DND-41 (cell line): Measurements from ENCODE around the gene TTC28.

ENCODE experiments used
- ATAC-seq: fragments of 200-7000 bp; cut with Tn5 transposase; 3 replicates; pipeline ENCODE4 v1.9.1; 2021; ENCODE audit warnings: low read depth; ENCODE audit not compliant: insufficient read depth
- DNase-seq: peaks from one replicate; pipeline ENCODE4 v3.0.0-alpha.2; 2020
- H2AFZ ChIP-seq: 2 replicates; pipeline ENCODE4 v1.6.0; 2012; ENCODE audit warnings: low read depth, low read length
- H3K27ac ChIP-seq: 2 replicates; pipeline ENCODE4 v1.5.1; 2012; ENCODE audit warnings: low read length, inconsistent platforms
- H3K27me3 ChIP-seq: fragments of 200-600 bp; sonication (generic); 2 replicates; pipeline ENCODE4 v1.6.0; 2012; ENCODE audit warnings: low read length, mild to moderate bottlenecking, inconsistent platforms; ENCODE audit not compliant: insufficient read depth, poor library complexity
- H3K36me3 ChIP-seq: 2 replicates; pipeline ENCODE4 v1.5.1; 2012; ENCODE audit warnings: low read length, inconsistent platforms; ENCODE audit not compliant: insufficient read depth
- H3K4me1 ChIP-seq: 2 replicates; pipeline ENCODE4 v1.5.1; 2012; ENCODE audit warnings: mild to moderate bottlenecking, low read length; ENCODE audit not compliant: insufficient read depth
- H3K4me2 ChIP-seq: 2 replicates; pipeline ENCODE4 v1.6.0; 2012; ENCODE audit warnings: mild to moderate bottlenecking, moderate library complexity, low read length, inconsistent platforms; ENCODE audit not compliant: insufficient read depth
- H3K4me3 ChIP-seq, 2 experiments: fragments of 200-600 bp in 1 of 2; shearing (Covaris generic) in 1 of 2; 2 replicates each; pipeline ENCODE4 v1.5.1; 2012 to 2016; ENCODE audit warnings: inconsistent platforms in 2 of 2, low read length in 2 of 2, mild to moderate bottlenecking in 2 of 2, low read depth in 1 of 2, moderate library complexity in 1 of 2
- H3K79me2 ChIP-seq: 2 replicates; pipeline ENCODE4 v1.6.0; 2012; ENCODE audit warnings: low read length, inconsistent platforms; ENCODE audit not compliant: insufficient read depth
- H3K9ac ChIP-seq: 2 replicates; pipeline ENCODE4 v1.6.0; 2012; ENCODE audit warnings: low read depth, mild to moderate bottlenecking, inconsistent platforms, low read length, moderate library complexity
- H3K9me3 ChIP-seq: 2 replicates; pipeline ENCODE4 v1.5.1; 2012; ENCODE audit warnings: low read length, moderate library complexity, mild to moderate bottlenecking, inconsistent platforms; ENCODE audit not compliant: insufficient read depth, severe bottlenecking
- H4K20me1 ChIP-seq: 2 replicates; pipeline ENCODE4 v1.6.0; 2012; ENCODE audit warnings: low read length; ENCODE audit not compliant: insufficient read depth
- CTCF ChIP-seq: IDR thresholded peaks from 2 replicates; pipeline ENCODE4 v1.5.1; 2012; ENCODE audit warnings: borderline replicate concordance, low read length, moderate library complexity, mild to moderate bottlenecking; ENCODE audit not compliant: poor library complexity, severe bottlenecking; ENCODE audit errors: extremely low read depth
- EZH2 ChIP-seq: IDR thresholded peaks from 3 replicates; pipeline ENCODE4 v1.6.1; 2012; ENCODE audit warnings: borderline replicate concordance, low read depth, mild to moderate bottlenecking, moderate library complexity, low read length, inconsistent platforms; ENCODE audit not compliant: severe bottlenecking

The TTC28 gene

GRCh38 chr22:28429711-28430110 is 249.9 kb downstream of the TTC28 start:
- ATAC-seq, result no peak
- Histone ChIP-seq H3K9ac (no peak overlapping the region), H3K27ac (no peak overlapping the region), H3K4me2 (no peak overlapping the region), H3K27me3 (no peaks in the 10 kb centered on the region), H3K4me1 (0 out of 2 replicates have a peak, but pooled peaks cover 6% of the 10 kb centered on the region), H2AFZ (no peak overlapping the region), H3K36me3 (no peaks in the 10 kb centered on the region), H4K20me1 (peaks cover 32% of the 10 kb centered on the region; the same call in 1 of the 2 replicates), H3K9me3 (no peaks in the 10 kb centered on the region), H3K4me3 (no peak overlapping the region), H3K79me2 (peaks cover 97% of the 10 kb centered on the region)
- no peak for DNase-seq
- no peak for TF ChIP-seq EZH2
- no peak for TF ChIP-seq CTCF

DNA sequence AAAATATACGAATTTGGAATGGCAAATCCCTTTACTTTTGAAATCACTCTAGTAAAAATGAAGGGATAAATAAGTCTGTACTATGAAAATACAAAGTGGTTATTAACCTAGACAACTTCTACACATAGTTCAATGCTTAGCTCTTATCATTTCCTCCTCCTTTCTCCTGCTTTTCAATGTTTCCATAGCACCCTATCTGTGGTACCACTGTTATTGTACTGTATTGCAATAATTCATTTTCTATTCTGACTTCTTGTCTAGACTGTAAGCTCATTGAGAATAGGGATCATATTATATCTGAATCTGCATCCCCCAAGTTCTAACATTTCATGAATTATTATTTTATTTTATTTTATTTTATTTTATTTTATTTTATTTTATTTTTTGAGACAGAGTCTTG is 251.4 kb downstream of the TTC28 start:
- H3K4me2 ChIP-seq, result no peak overlapping the region
- DNase-seq (no peak), ATAC-seq (no peak)
- H3K9ac ChIP-seq, result no peak overlapping the region
- no peak overlapping the region for H3K27ac ChIP-seq
- TF ChIP-seq EZH2 (no peak), CTCF (no peak)
- 0 out of 2 replicates have a peak, but pooled peaks cover 6% of the 10 kb centered on the region for H3K4me1 ChIP-seq
- peaks cover 38% of the 10 kb centered on the region; the same call in 1 of the 2 replicates for H4K20me1 ChIP-seq
- no peaks in the 10 kb centered on the region for H3K27me3 ChIP-seq
- no peaks in the 10 kb centered on the region for H3K36me3 ChIP-seq
- no peak overlapping the region for H3K4me3 ChIP-seq
- no peaks in the 10 kb centered on the region for H3K9me3 ChIP-seq
- H3K79me2 ChIP-seq, result peaks cover 97% of the 10 kb centered on the region
- no peak overlapping the region for H2AFZ ChIP-seq

- Histone ChIP-seq H3K27me3 (no peaks in the 10 kb centered on the region), H3K36me3 (no peaks in the 10 kb centered on the region), H3K79me2 (peaks cover 94% of the 10 kb centered on the region), H3K4me1 (no peaks in the 10 kb centered on the region), H3K9me3 (no peaks in the 10 kb centered on the region), H3K4me2 (no peak overlapping the region), H2AFZ (no peak overlapping the region), H3K4me3 (no peak overlapping the region), H3K27ac (no peak overlapping the region), H3K9ac (no peak overlapping the region), H4K20me1 (peaks cover 33% of the 10 kb centered on the region; the same call in 1 of the 2 replicates)
- DNase-seq, result no peak
- no peak for TF ChIP-seq CTCF
- no peak for TF ChIP-seq EZH2
- no peak for ATAC-seq
These were observed 253.1 kb downstream of the TTC28 start for GRCh38 chr22:28426346-28427132.
